Esophagus muscularis mucosa (tissue), 3 donors: ENCODE measurements around the gene MRPL48.

Experiments used
- POLR2AphosphoS5 ChIP-seq, 2 donors: sonication (generic); formaldehyde crosslinking; IDR thresholded peaks; one replicate each; pipeline ENCODE4 v1.6.1; 2017; ENCODE audit warnings: antibody characterized with exemption in 2 of 2
- TF ChIP-seq, protein P1 (sequence below), 3 experiments: fragments of 200-600 bp in 2 of 3; fragments of 450-650 bp in 1 of 3; sonication (generic) in 2 of 3; IDR thresholded peaks; one replicate each; pipeline ENCODE4 v1.5.1; 2017 to 2019; ENCODE audit warnings: antibody characterized with exemption in 3 of 3, mild to moderate bottlenecking in 2 of 3, moderate library complexity in 1 of 3

DNA sequence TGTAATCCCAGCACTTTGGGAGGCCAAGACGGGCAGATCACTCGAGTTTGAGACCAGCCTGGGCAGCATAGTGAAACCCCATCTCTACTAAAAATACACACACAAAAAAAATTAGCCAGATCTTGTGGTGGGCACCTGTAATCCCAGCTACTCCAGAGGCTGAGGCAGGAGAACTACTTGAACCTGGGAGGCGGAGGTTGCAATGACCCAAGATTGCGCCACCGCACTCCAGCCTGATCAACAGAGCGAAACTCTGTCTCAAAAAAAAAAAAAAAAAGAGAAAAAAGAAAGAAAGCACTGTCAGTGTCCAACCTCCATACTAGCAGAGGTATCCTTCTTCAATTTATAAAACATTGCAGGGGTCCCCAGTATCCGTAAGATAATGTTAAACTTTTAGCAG lies 44.6 kb upstream of the MRPL48 start:
- TF ChIP-seq, protein P1, sequence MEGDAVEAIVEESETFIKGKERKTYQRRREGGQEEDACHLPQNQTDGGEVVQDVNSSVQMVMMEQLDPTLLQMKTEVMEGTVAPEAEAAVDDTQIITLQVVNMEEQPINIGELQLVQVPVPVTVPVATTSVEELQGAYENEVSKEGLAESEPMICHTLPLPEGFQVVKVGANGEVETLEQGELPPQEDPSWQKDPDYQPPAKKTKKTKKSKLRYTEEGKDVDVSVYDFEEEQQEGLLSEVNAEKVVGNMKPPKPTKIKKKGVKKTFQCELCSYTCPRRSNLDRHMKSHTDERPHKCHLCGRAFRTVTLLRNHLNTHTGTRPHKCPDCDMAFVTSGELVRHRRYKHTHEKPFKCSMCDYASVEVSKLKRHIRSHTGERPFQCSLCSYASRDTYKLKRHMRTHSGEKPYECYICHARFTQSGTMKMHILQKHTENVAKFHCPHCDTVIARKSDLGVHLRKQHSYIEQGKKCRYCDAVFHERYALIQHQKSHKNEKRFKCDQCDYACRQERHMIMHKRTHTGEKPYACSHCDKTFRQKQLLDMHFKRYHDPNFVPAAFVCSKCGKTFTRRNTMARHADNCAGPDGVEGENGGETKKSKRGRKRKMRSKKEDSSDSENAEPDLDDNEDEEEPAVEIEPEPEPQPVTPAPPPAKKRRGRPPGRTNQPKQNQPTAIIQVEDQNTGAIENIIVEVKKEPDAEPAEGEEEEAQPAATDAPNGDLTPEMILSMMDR (IDR thresholded peaks at IDR 0.05), result no peak
- TF ChIP-seq POLR2AphosphoS5 (IDR thresholded peaks at IDR 0.05), result no peak
